Mucosa of stomach (tissue), 1 donor: ENCODE results near the gene GRPEL2.

Source experiments
- H3K27me3 ChIP-seq: one replicate; pipeline ENCODE4 v1.7.0; 2013; ENCODE audit warnings: mild to moderate bottlenecking, low read length; ENCODE audit not compliant: control insufficient read depth, insufficient read depth
- H3K36me3 ChIP-seq: one replicate; pipeline ENCODE4 v1.7.0; 2013; ENCODE audit warnings: low read length; ENCODE audit not compliant: control insufficient read depth, insufficient read depth
- H3K4me1 ChIP-seq: one replicate; pipeline ENCODE4 v1.7.0; 2013; ENCODE audit warnings: mild to moderate bottlenecking, low read length; ENCODE audit not compliant: control insufficient read depth, insufficient read depth
- H3K4me3 ChIP-seq: one replicate; pipeline ENCODE4 v1.7.0; 2013; ENCODE audit warnings: low read length
- H3K9ac ChIP-seq: one replicate; pipeline ENCODE4 v1.7.0; 2013; ENCODE audit warnings: mild to moderate bottlenecking, low read length, moderate library complexity
- H3K9me3 ChIP-seq: one replicate; pipeline ENCODE4 v1.7.0; 2013; ENCODE audit warnings: mild to moderate bottlenecking, low read length, moderate library complexity; ENCODE audit not compliant: control insufficient read depth
- donor health status: Pancreatic carcinoma.

Gene GRPEL2

DNA sequence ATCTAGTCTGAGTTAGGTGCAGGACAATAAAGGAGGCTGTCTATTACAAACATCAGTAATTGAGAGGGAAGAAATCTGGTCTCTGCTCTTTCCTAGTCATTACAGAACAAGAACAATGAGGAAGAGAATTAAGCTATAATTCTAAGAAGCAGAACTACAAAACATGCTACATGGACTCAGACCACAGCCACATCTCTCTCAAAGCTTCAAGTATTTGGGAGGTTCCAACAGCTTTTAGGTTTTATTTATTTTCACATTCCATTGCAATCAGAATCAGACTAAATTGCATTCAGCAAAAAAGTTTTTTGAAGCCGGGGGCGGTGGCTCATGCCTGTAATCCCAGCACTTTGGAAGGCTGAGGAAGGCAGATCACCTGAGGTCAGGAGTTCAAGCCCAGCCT, 1.1 kb upstream of the GRPEL2 start:
- Histone ChIP-seq H3K27me3 (no peaks in the 10 kb centered on the region), H3K4me3 (no peak overlapping the region), H3K4me1 (no peaks in the 10 kb centered on the region), H3K9me3 (no peaks in the 10 kb centered on the region), H3K9ac (no peak overlapping the region), H3K36me3 (peaks cover 4% of the 10 kb centered on the region)

DNA sequence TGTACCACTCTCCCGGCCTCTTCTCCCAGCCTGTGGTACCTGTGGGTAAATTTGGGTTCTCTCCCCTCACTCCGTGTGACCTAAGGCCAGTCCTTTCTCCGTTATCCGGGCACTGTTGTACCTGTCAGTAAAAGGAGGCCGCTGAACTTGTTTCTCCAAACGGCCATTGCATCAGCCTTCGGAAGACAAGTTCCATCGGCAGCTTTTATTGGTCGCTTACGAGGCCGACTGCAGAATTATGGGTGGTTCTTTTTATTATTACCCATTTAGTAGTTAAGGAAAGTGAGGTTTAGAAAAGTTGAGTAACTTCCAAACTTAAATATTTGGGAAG, 558 bp downstream of the GRPEL2 start:
- Histone ChIP-seq H3K9me3 (no peaks in the 10 kb centered on the region), H3K4me3 (peak overlapping the region; percentile 88), H3K36me3 (peaks cover 4% of the 10 kb centered on the region), H3K9ac (peak overlapping the region; percentile 69), H3K4me1 (no peaks in the 10 kb centered on the region), H3K27me3 (no peaks in the 10 kb centered on the region)

- Histone ChIP-seq H3K4me1 (no peaks in the 10 kb centered on the region), H3K9me3 (no peaks in the 10 kb centered on the region), H3K4me3 (no peak overlapping the region), H3K27me3 (no peaks in the 10 kb centered on the region), H3K36me3 (peaks cover 4% of the 10 kb centered on the region), H3K9ac (no peak overlapping the region)
Observed at GRCh38 chr5:149348518-149348917, 3.2 kb downstream of the GRPEL2 start.

DNA sequence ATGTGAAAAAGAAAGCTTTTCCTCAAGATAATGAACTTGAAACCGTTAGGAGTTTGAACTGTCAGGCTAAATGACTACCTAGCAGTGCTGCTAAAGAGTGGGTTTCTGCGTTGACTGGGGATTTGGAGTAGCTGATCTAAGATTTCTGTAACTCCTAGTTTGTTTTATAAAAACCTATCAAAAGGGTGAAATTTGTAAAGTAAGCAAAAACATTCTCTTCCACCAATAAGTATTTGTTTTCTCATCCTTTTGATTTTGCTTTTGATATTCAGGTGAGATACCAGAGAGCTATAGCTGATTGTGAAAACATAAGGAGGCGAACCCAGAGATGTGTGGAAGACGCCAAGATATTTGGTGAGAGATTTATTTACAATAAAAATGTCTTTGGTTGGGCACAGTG, 4.1 kb downstream of the GRPEL2 start:
- no peaks in the 10 kb centered on the region for H3K4me1 ChIP-seq
- H3K9ac ChIP-seq = no peak overlapping the region
- H3K4me3 ChIP-seq = no peak overlapping the region
- no peaks in the 10 kb centered on the region for H3K9me3 ChIP-seq
- H3K27me3 ChIP-seq = no peaks in the 10 kb centered on the region
- H3K36me3 ChIP-seq = peaks cover 4% of the 10 kb centered on the region

DNA sequence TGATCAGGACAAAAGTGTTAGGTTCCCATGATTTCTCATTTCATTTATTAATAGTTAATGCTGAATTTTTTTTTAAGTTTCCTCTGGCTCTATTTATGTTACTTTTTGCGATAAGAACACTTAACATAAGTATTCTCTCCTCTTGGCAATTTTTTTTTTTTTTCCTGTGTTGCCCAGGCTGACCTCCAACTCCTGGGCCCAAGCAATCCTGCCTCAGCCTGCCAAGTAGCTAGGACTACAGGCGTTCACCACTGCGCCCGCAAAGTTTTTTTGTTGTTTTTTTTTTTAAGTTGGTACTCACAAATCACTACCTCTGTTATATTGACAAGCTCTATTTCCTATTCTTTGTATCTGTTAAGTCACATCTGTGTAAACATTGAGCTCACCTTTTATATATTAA, 6.9 kb downstream of the GRPEL2 start:
- no peak overlapping the region for H3K4me3 ChIP-seq
- no peak overlapping the region for H3K9ac ChIP-seq
- peaks cover 4% of the 10 kb centered on the region for H3K36me3 ChIP-seq
- no peaks in the 10 kb centered on the region for H3K9me3 ChIP-seq
- peaks cover 1% of the 10 kb centered on the region for H3K4me1 ChIP-seq
- no peaks in the 10 kb centered on the region for H3K27me3 ChIP-seq

- Histone ChIP-seq H3K36me3 (no peaks in the 10 kb centered on the region), H3K9ac (no peak overlapping the region), H3K27me3 (no peaks in the 10 kb centered on the region), H3K9me3 (no peaks in the 10 kb centered on the region), H3K4me3 (no peak overlapping the region), H3K4me1 (peaks cover 4% of the 10 kb centered on the region)
Observed at GRCh38 chr5:149353911-149354310, 8.6 kb downstream of the GRPEL2 start.

DNA sequence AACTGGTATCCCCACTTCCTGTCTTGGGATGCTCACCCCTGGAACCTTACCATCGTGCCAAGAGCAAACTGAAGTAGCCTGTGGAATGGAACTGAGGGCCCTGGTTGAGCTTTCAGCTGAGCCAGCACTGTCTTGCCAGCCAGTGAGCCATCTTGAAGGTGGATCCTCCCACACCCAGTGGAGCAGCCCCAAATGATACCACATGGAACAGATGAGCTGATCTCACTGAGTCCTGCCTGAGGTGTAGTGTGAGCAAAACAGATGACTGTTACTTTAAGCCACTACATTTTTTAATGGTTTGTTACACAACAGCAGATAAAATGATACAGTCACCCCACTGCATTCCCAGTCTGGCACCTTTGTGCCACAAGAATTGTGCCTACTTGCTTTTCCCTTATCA, 10.4 kb downstream of the GRPEL2 start:
- H3K27me3 ChIP-seq = no peaks in the 10 kb centered on the region
- H3K36me3 ChIP-seq = no peaks in the 10 kb centered on the region
- H3K9me3 ChIP-seq = no peaks in the 10 kb centered on the region
- no peak overlapping the region for H3K4me3 ChIP-seq
- no peak overlapping the region for H3K9ac ChIP-seq
- peaks cover 4% of the 10 kb centered on the region for H3K4me1 ChIP-seq

DNA sequence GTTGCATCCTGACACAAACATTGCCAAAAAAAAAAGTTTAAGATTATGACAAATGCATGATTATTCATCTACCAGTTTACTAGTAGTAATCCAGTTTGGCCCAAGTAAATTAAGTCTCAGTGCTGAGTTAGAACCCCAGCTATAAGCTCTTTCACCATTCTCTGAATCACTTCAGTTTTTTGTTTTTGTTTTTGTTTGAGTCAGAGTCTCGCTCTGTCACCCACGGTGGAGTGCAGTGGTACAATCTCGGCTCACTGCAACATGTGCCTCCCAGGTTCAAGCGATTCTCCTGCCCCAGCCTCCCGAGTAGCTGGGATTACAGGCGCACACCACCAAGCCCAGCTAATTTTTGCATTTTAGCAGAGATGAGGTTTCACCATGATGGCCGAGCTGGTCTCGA, 11.1 kb downstream of the GRPEL2 start:
- no peaks in the 10 kb centered on the region for H3K27me3 ChIP-seq
- peaks cover 4% of the 10 kb centered on the region for H3K4me1 ChIP-seq
- no peaks in the 10 kb centered on the region for H3K9me3 ChIP-seq
- H3K36me3 ChIP-seq = no peaks in the 10 kb centered on the region
- H3K4me3 ChIP-seq = no peak overlapping the region
- no peak overlapping the region for H3K9ac ChIP-seq

DNA sequence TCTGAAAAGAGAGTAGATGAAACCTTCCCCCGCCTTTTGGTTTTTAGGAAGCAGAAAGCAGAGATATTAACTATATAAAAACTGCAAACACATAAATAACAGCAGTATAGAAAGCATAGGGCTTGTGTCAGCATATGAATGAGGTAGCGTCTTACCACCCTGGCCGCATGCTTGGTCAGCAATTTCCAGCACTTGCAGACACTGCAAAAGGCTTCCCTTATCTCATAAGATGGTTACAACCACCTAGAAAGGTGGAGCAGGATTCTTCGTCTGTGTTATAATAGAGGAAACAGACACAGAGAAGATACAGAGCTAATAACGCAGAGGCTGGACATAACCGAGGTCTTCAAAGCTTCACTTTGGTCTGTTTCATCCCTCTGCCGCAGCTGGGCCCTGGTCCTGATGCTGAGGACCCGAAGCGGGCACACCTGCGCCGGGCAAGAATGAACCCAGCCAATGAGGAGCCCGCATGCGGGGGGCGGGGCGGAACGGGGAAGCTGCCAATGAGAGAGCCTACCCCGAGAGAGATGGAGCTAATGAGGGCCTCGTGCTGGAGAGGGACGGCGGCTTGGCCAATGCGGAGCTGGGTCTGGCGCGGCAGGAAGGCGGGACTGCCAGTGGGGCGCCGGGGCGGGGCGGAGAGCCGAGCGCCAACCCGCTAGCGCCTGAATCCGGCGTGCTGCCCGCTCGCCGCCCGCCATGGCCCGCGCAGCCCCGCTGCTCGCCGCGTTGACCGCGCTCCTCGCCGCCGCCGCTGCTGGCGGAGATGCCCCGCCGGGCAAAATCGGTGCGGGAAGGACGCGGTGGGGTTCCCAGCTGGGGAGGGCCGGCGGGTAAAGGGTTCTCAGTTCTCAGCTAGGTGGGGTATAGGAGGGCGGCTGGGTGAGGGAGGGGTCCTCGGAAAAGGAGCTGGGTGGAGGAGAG, 12.3 kb downstream of the GRPEL2 start, which contains the start of gene PCYOX1L:
TSS of gene PCYOX1L (plus strand) at position 677 of the 924 bp plus-strand sequence. CDS start at position 700, 23 bp downstream.
- Histone ChIP-seq H3K36me3 (no peaks in the 10 kb centered on the region), H3K9ac (peak within 1 kb of the TSS; percentile 77), H3K4me3 (peak within 1 kb of the TSS; percentile 72), H3K27me3 (no peaks in the 10 kb centered on the region), H3K9me3 (no peaks in the 10 kb centered on the region), H3K4me1 (peaks cover 4% of the 10 kb centered on the region)

DNA sequence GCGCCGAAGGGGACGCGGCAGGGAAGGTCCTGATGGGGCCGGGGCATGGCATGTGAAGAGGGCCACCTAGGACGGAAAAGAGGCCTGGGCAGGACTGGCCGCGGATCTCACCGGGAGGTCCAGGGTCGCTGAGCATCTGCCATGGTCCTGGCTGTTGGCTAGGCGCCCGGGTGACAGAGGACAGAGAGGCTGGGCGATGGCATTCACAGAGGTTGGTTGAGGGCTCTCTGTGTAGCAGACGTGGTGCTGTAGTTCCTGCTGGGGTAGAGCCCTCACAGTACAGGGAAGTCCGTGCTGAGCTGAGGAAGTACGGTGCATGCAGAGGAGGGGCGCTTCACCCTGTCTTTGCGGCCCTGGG, 13.0 kb downstream of the GRPEL2 start:
- Histone ChIP-seq H3K9ac (peak overlapping the region; percentile 77), H3K4me1 (peaks cover 4% of the 10 kb centered on the region), H3K9me3 (no peaks in the 10 kb centered on the region), H3K27me3 (no peaks in the 10 kb centered on the region), H3K36me3 (no peaks in the 10 kb centered on the region), H3K4me3 (peak overlapping the region; percentile 72)

DNA sequence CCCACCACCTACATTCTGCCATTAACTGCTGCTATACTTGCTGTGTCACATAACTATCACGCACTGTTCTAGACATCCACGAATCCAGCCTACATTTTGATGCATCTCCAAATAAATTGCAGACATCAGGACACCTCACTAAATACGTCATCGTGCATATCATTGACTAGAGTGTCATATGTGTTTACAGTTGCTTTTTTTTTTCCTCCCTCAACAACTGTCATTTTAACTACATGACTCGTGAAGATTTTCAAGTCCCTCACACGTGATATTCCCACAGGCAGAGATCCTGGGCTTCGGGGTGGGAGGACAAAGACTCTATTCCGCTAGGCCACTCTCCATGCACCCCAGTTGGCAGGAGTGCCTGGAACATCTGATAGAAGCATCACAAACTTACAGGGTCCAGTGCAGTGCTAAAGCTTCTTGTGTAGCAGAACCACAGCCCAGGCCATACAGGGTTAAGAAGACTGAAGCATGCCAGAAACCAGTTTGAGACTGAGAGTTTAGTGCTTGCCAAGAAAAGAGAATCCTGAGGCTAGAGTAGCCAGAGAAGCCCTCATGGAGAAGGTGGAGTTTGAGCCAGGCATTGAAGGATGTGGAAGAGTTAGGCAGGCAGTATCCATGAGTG, 13.7 kb downstream of the GRPEL2 start:
- no peaks in the 10 kb centered on the region for H3K9me3 ChIP-seq
- H3K27me3 ChIP-seq = no peaks in the 10 kb centered on the region
- peaks cover 4% of the 10 kb centered on the region for H3K4me1 ChIP-seq
- no peaks in the 10 kb centered on the region for H3K36me3 ChIP-seq
- H3K9ac ChIP-seq = no peak overlapping the region
- no peak overlapping the region for H3K4me3 ChIP-seq

DNA sequence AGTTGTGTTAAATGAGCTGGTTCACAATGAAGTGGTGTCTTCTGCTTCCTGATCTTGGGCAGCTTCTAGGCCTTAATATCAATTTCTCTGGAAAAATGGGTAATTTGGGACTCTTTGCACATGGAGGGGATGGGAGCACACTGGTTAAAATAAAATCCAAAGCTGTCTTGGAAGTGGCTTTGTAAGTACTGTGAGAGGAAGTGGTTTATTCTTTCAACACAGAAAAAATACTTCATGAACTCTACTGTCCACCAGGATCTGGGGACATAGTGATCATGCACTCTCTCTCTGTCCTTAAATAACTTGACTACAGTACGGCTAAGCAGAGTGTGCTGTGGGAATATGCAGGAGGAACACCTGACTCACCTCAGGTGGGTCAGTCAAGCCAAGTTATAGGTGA, 15.0 kb downstream of the GRPEL2 start:
- Histone ChIP-seq H3K4me3 (no peak overlapping the region), H3K36me3 (no peaks in the 10 kb centered on the region), H3K9me3 (no peaks in the 10 kb centered on the region), H3K4me1 (peaks cover 4% of the 10 kb centered on the region), H3K27me3 (no peaks in the 10 kb centered on the region), H3K9ac (no peak overlapping the region)
